Ectodermal cell (in vitro differentiated cells): ENCODE results near the gene ABCB8. TPM values are rescaled to one million over a fixed set of nuclear protein-coding genes. Genes with fewer than 3 reads are reported as not detected.
A peak's percentile ranks its signal among the peaks of the same experiment; 100 is the strongest.

Source experiments
- H3K27ac ChIP-seq: 2 replicates; pipeline ENCODE4 v1.7.0; 2013; ENCODE audit warnings: mild to moderate bottlenecking, low read depth, low read length; ENCODE audit not compliant: insufficient read depth, poor library complexity, severe bottlenecking
- H3K27me3 ChIP-seq: 2 replicates; pipeline ENCODE4 v1.7.0; 2013; ENCODE audit warnings: mild to moderate bottlenecking, low read length; ENCODE audit not compliant: insufficient read depth, control insufficient read depth, poor library complexity, severe bottlenecking
- H3K36me3 ChIP-seq: one replicate; pipeline ENCODE4 v1.7.0; 2013; ENCODE audit warnings: low read length; ENCODE audit not compliant: control insufficient read depth, insufficient read depth
- H3K4me1 ChIP-seq: one replicate; pipeline ENCODE4 v1.7.0; 2013; ENCODE audit warnings: low read length; ENCODE audit not compliant: control insufficient read depth, insufficient read depth
- H3K4me3 ChIP-seq: 2 replicates; pipeline ENCODE4 v1.7.0; 2013; ENCODE audit warnings: low read depth, low read length, control low read depth; ENCODE audit not compliant: insufficient read depth
- H3K9me3 ChIP-seq: 2 replicates; pipeline ENCODE4 v1.7.0; 2013; ENCODE audit warnings: mild to moderate bottlenecking, low read length, moderate library complexity; ENCODE audit not compliant: control insufficient read depth
- WGBS, 2 experiments: methylation state at CpG; one replicate each; pipeline ENCODE4 v1.1.7; 2013; ENCODE audit warnings: missing lambda C conversion rate in 2 of 2; 5-methylcytosine and 5-hydroxymethylcytosine counted together
- polyA plus RNA-seq, 4 experiments: library from polyadenylated mRNA; stranded (reverse); fragments of 50-300 nt; gene quantifications; one replicate each; pipeline ENCODE4 v1.2.3, GENCODE V29; 2013

ABCB8 gene
- 32.4 TPM for polyA plus RNA-seq (2013, experiment 1 of 4)
- polyA plus RNA-seq (2013, experiment 2 of 4), result 27.1 TPM
- polyA plus RNA-seq (2013, experiment 3 of 4), result 21.8 TPM
- polyA plus RNA-seq (2013, experiment 4 of 4), result 24.4 TPM

DNA sequence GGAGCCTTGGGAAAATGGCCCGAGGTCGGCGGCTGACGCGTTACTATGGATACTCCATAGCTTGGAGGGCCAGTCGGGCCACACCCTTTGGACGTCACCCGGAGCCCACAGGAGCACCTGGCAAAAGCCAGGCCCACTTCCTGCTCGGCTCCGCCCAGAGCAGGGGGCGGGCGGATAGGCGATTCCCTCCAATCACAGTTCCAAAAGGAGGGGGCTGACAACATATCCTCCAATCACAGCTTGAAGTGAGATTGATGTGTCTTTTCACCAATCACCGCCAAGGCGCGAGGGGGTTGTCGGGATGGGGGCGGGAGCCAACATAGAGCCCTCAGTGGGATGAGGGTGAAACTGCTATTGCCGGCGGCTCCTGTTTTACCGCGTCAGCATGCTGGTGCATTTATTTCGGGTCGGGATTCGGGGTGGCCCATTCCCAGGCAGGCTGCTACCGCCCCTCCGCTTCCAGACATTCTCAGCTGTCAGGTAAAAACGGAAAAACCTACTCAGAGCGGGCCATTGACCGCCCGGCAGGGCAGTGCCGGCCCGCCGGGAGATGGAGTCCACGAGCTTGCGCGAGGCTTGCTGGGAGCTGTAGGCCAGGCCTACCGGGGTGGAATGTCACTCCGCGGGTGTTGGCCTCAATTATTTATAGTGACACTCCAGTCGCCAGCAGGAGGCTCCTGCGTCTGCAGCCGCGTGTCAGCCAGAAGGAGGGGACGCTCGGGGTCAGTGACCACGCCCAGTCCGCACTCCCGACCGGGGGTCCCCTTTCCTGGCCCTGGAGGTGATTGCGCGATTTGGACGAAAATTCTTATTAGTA lies at the start of gene ABCB8:
Gene ABCB8, plus strand, starts transcription at position 320 of the 817 bp plus-strand sequence. Its CDS starts 66 bp downstream, at position 386.
- no peaks in the 10 kb centered on the region for H3K36me3 ChIP-seq
- WGBS, 2 experiments, result 1 to 2% methylated on average over 53 of the region's 53 CpGs
- H3K9me3 ChIP-seq, result no peaks in the 10 kb centered on the region
- H3K27me3 ChIP-seq, result no peaks in the 10 kb centered on the region
- peak within 1 kb of the TSS; percentile 83 for H3K27ac ChIP-seq
- H3K4me1 ChIP-seq, result peaks cover 5% of the 10 kb centered on the region
- H3K4me3 ChIP-seq, result peak within 1 kb of the TSS; percentile 89

DNA sequence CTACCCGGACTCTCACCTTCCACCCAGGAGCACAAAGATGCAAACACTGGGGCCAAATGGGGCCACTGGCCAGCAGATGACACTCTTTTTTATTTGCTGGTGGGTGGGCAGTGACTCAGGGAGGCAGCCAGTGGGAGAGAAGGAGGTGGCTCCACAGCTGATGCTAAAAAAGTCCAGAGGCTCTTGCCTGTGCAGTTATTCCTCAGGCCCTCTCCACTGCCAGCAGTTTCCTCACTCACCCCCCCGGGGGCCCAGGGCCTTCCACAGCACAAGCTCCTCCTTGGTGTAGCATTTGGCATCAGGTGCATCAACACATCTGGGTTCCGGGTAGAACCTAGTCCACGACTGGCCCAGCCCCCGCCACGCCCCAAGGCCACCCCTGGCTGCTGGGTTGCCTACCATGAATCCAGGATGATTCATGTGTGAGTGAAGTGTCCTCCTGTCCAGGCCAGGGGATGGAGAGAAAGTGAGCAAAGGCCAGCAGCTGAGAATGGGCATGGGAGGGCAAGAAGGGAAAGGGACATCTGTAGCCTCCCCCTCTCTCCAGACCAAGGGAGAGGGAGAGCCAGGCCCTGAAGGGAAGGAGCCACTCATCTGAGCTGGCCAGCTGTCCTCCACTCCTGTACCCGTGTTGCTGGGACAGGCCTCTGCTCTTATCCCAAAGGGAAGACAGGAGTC lies 48.4 kb upstream of the ABCB8 start:
- peak overlapping the region; percentile 80 for H3K27ac ChIP-seq
- H3K9me3 ChIP-seq, result no peaks in the 10 kb centered on the region
- 56 to 61% methylated on average over 7 of the region's 7 CpGs for WGBS, 2 experiments
- peaks cover 25% of the 10 kb centered on the region for H3K27me3 ChIP-seq
- peak overlapping the region; percentile 51 for H3K4me3 ChIP-seq
- H3K36me3 ChIP-seq, result no peaks in the 10 kb centered on the region
- peaks cover 40% of the 10 kb centered on the region for H3K4me1 ChIP-seq

DNA sequence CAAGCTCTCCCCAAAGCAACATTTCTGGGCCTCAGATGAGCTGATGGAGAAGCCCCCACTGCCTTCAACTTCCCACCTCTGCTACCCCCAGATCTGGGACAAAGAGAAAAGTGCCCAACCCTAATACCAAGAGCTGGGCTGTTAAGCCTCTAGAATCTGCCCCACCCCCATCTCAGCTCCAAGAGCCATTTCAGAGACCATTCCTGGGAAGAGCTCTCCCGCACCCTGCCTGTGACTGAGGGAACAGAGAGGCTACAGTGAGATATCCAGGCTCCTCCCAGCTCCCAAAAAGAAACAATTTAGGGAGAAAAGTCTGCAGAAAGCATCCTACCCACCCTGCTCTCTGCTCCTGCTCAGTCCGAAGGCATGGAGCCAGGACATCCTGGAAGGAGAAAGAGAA lies 47.6 kb upstream of the ABCB8 start:
- Histone ChIP-seq H3K4me3 (no peak overlapping the region), H3K27ac (no peak overlapping the region), H3K36me3 (no peaks in the 10 kb centered on the region), H3K9me3 (no peaks in the 10 kb centered on the region), H3K4me1 (peaks cover 35% of the 10 kb centered on the region), H3K27me3 (peaks cover 19% of the 10 kb centered on the region)
- WGBS, 2 experiments, result 34 to 43% methylated on average over 2 of the region's 2 CpGs

DNA sequence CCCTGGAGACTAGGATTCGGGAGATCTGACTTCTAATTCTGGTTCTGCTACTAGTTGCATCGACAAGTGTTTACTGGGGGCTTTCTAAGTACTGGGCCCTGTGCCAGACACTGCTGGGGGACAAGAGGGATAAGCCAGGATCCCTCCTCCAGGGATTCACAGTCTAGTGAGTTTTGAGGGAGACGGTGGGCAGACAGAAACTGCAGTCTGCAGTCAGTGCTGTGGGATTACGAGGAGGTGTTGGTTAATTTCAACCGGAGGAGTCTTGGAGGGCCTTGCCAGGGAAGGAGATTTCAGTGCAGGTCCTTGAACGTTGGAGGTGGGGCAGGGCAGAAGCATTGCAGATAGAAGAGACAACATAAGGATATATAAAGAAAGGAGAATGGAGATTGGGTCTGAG lies 46.6 kb upstream of the ABCB8 start:
- Histone ChIP-seq H3K27me3 (peaks cover 9% of the 10 kb centered on the region), H3K36me3 (no peaks in the 10 kb centered on the region), H3K4me1 (peaks cover 25% of the 10 kb centered on the region), H3K4me3 (no peak overlapping the region), H3K9me3 (no peaks in the 10 kb centered on the region), H3K27ac (no peak overlapping the region)
- WGBS, 2 experiments, result 83 to 84% methylated on average over 5 of the region's 6 CpGs

DNA sequence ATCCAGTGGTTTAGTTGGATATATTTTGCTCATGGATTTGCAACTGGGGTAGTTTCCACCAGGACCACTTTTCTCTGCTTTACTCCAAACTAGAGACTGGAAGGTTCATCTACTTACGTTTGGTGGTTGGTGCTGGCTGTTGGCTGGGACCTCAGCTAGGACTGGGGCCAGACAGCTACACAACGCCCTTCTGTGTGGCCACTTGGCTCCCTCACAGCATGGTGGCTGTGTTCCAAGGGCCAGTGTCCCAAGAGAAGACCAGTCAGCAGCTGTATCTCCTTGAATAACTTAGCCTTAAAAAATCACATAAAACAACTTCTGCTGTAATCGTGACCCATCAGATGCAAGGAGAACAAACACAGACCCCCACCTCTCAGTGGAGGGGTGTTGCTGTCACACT lies 45.9 kb upstream of the ABCB8 start:
- Histone ChIP-seq H3K27ac (no peak overlapping the region), H3K27me3 (peaks cover 2% of the 10 kb centered on the region), H3K9me3 (no peaks in the 10 kb centered on the region), H3K4me3 (no peak overlapping the region), H3K36me3 (no peaks in the 10 kb centered on the region), H3K4me1 (peaks cover 18% of the 10 kb centered on the region)
- WGBS, 2 experiments, result 77 to 87% methylated on average over 3 of the region's 3 CpGs

DNA sequence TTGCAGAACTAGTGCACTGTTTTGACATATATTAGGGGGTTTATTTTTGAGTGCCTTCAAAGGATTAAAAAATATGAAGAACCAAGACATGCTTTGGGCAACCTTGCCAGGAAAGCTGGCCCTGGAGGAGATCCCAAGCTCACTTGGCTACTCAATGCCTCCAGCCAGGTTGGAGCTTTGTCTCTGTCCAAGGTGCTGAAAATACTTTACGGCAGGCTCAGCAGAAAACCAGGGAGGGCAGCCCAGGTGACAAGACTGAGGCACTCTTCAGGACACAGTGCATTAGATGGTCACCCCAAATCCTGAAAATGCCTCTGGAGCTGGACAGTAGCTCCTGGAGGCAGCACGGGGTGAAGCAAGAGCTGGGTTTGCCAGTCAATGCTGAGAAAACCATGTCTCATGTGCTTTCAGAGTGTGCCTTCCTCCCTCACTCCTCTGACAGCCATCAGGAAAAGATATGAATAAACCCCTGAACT lies 44.3 kb upstream of the ABCB8 start:
- Histone ChIP-seq H3K36me3 (no peaks in the 10 kb centered on the region), H3K4me1 (peaks cover 17% of the 10 kb centered on the region), H3K9me3 (no peaks in the 10 kb centered on the region), H3K27me3 (no peaks in the 10 kb centered on the region), H3K27ac (no peak overlapping the region), H3K4me3 (no peak overlapping the region)
- 8 to 14% methylated on average over 2 of the region's 2 CpGs for WGBS, 2 experiments

DNA sequence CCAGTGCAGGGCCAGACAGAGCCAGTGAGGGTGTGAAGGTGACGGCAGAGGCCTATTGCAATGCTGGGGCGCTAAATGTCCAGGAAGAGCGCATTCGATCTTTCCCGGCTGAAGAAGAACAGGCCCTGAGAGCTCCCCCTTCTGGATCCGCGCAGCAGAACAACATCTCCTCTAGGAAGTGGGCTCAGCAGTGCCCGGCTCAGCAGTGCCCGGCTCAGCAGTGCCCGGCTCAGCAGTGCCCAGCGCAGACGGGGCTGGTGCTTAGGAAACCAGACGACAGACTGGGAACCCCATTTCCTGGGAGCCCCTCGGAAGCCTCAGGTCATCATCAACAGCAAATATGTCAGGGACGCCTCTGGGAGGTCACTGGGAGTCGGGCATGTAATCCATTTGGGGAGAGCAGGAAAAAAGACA lies 42.1 kb upstream of the ABCB8 start:
- Histone ChIP-seq H3K27ac (no peak overlapping the region), H3K4me3 (no peak overlapping the region), H3K36me3 (no peaks in the 10 kb centered on the region), H3K4me1 (peaks cover 2% of the 10 kb centered on the region), H3K9me3 (peaks cover 2% of the 10 kb centered on the region), H3K27me3 (no peaks in the 10 kb centered on the region)
- 21 to 24% methylated on average over 16 of the region's 16 CpGs for WGBS, 2 experiments

DNA sequence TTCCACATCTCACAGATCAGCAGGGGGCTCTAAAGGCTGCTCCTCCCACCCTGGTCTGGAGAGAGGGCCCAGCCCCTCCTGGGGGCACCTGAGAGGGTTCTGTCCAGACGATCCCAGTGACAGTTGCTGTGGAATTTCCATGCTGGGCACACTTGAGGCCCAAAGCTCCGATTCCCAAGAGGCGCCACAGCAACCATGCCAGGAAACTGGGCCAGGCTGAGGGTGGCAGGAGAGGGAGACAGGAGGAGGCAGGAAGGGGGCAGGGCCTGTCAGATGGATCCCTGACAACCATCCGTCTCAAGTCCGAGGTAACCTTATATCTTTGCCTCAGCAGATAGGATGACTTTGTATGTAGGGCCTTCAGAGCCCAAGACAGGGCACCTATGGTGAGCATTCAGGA lies 41.7 kb upstream of the ABCB8 start:
- 88 to 90% methylated on average over 5 of the region's 5 CpGs for WGBS, 2 experiments
- H3K4me3 ChIP-seq, result no peak overlapping the region
- H3K27ac ChIP-seq, result no peak overlapping the region
- H3K27me3 ChIP-seq, result no peaks in the 10 kb centered on the region
- H3K9me3 ChIP-seq, result peaks cover 2% of the 10 kb centered on the region
- no peaks in the 10 kb centered on the region for H3K4me1 ChIP-seq
- no peaks in the 10 kb centered on the region for H3K36me3 ChIP-seq

DNA sequence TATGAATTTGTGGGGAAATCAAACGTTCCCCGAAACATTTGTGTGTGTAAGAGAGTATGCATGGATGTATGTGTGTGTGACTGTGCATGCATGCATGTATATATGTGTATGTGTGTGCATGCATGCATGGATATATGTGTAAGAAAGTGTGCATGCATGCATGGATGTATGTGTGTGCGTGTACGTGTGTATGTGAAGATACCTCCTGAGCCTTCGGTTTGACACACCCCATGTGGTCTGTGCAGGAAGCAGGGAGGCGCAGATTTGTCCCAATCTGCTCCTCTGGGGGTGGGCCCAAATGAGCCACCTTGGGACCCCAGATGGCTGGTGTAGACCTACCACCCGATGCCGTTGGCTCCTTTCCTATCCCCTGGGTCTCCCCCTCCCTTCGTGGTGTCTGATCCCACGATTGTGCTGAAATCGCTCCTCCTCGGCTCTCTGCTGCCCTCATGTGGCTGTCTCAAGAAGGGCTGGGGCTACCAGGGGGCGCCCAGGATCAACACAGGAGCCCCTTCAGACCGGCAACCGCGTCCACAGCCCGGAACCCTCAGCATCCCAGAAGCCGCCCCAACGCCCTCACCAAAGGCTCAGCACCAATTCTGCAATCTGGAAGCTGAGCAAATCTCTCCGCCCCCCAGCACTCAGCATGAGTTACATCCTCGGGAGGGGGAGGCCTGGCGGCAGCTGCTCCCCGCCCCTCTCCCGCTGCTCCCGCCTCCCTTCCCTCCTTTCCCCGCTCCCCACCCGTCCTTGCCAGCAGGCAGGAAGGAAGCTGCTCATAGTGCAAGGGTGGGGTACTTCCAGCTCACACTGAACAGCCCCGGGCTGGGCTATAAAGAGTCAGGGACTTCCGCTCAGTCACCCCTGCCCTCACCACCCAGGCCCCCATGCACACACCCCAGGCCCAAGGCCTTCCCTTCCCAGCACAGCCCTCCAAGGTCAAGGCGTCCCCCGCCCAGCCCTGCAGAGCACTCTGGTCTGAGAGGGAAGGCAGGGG lies 39.7 kb upstream of the ABCB8 start:
- Histone ChIP-seq H3K4me1 (peaks cover 6% of the 10 kb centered on the region), H3K9me3 (peaks cover 2% of the 10 kb centered on the region), H3K27me3 (no peaks in the 10 kb centered on the region), H3K27ac (no peak overlapping the region), H3K36me3 (no peaks in the 10 kb centered on the region), H3K4me3 (peak overlapping the region; percentile 23)
- WGBS, 2 experiments, result 29 to 31% methylated on average over 31 of the region's 31 CpGs
